ENCODE results near the gene EEFSEC.

Gene EEFSEC, protein sequence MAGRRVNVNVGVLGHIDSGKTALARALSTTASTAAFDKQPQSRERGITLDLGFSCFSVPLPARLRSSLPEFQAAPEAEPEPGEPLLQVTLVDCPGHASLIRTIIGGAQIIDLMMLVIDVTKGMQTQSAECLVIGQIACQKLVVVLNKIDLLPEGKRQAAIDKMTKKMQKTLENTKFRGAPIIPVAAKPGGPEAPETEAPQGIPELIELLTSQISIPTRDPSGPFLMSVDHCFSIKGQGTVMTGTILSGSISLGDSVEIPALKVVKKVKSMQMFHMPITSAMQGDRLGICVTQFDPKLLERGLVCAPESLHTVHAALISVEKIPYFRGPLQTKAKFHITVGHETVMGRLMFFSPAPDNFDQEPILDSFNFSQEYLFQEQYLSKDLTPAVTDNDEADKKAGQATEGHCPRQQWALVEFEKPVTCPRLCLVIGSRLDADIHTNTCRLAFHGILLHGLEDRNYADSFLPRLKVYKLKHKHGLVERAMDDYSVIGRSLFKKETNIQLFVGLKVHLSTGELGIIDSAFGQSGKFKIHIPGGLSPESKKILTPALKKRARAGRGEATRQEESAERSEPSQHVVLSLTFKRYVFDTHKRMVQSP

GRCh38 chr3:128153156-128154041, at the start of gene EEFSEC:
TSS of gene EEFSEC (plus strand) at chr3:128153481. CDS start at chr3:128153508, 27 bp downstream.
- peak; percentile 98 for DNase-seq

- no peak for DNase-seq
These were observed 45.4 kb upstream of the EEFSEC start for GRCh38 chr3:128107834-128108233.

GRCh38 chr3:128111147-128111546, 42.1 kb upstream of the EEFSEC start:
- DNase-seq: no peak

GRCh38 chr3:128112357-128112968, 40.8 kb upstream of the EEFSEC start:
- DNase-seq: peak; percentile 64

DNA sequence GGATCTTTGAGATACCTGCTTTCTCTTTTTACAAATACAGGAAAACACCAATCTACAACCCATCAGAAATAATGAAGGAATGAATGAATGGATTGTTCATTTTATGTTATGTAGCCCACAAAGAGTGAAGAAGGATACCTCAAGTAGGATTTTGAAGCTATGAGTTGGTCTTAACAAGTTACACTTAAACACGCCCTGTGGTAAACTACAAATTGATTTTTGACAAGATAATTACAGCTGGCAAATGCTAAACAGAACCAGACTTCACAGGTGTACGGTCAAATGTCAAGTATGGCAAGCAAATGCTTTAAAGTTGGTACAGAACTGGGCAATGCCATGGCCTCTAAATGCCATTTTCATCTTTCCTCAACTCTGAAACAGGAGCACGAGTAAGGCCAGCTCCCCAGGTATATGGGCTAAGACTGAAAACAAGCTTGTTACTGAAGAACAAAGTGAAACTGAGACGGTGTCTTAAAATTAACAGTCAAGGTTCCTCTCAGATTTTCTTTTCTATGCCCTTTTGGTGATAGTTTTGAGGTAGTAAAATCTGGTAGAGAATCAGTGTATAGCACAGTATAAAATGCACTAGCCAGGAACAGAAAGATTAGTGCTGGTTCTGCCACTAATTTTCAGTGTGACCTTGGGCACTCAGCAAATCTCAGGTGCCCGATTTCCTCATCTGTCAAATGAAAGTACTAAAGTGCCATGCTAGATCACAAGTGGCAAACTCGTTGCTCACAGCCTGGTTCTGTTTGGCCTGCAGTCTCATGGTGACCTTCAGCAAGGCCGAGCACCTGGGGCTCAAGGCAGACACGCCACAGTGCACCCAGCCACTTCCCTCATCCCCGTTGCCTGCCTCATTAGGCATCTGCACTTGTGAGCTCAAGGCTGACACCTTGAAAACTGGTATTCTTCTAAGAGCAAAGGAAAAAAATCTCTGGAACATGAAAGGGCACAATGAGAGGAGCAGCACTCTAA, 39.2 kb upstream of the EEFSEC start:
- DNase-seq: no peak

- DNase-seq: no peak
These were observed 31.3 kb upstream of the EEFSEC start for GRCh38 chr3:128122013-128122412.

DNA sequence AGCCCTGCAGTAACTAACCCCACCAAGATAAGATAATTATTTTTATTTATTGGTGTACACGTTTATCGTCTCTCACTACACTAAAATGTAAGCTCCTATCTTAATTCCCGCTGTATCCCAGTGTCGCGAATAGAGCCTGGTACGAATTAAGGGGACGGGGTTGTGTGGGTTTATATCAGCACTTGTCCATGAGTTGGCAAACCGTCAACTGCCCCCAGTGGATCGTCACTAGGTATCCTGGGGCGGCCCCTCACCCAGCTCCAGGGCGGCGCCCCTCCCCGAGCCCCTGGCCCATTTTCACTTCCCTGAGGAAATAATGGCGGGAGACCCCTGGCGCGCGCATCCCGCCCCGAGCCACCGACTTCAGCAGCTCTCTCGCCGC, 30.1 kb upstream of the EEFSEC start:
- DNase-seq: no peak

GRCh38 chr3:128123538-128124368, 29.5 kb upstream of the EEFSEC start, which contains the start of gene RUVBL1:
TSS of gene RUVBL1 (minus strand) at chr3:128123812. CDS start at chr3:128123724, 88 bp downstream.
- DNase-seq: peak; percentile 96

GRCh38 chr3:128127236-128127635, 26.0 kb upstream of the EEFSEC start:
- DNase-seq: no peak

DNA sequence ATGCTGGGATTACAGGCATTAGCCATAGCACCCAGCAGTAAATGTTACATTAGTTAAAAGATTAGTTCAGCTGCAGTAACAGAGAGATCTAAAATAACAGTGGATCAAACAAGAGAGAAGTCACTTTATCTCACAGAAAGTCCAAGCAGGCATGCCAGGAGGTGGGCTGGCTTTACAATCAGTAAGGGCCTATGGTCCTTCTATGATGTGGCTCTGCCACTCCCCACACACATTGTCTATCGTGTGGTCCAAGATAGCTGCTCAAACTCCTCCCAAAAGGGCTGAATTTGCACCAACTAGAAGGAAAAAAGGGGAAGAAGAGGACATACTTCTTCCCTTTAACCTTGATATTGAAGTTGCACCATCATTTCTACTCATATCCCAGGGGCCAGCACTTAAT, 25.0 kb upstream of the EEFSEC start:
- DNase-seq: no peak

DNA sequence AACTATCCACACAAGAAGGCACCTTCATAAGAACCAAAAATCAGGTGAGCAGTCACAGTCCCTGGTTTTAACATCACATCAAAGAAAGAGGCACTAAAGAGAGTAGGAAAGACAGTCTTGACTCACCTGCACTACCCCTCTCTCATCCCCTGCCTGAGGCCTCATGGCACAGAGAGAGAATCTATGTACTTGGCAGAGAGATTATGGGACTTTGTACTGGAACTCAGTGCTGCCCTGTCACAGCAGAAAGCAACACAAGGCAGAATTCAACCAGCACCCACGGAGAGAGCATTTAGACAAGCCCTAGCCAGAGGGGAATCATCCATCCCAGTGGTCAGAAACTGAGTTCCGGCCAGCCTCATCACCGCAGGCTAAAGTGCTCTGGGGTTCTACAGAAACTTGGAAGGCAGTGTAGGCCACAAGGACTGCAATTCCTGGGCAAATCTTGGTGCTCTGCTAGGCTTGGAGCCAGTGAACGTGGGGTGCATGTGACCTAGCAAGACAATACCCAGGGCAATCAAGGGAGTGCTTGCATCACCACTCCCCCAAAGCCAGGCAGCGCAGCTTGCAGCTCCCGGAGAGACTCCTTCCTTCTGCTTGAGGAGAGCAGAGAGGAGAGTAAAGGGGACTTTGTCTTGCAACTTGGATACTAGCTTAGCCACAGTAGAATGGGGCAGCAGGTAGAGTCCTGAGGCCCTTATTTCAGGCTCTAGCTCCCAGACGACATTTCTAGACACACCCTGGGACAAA, 21.2 kb upstream of the EEFSEC start:
- no peak for DNase-seq

DNA sequence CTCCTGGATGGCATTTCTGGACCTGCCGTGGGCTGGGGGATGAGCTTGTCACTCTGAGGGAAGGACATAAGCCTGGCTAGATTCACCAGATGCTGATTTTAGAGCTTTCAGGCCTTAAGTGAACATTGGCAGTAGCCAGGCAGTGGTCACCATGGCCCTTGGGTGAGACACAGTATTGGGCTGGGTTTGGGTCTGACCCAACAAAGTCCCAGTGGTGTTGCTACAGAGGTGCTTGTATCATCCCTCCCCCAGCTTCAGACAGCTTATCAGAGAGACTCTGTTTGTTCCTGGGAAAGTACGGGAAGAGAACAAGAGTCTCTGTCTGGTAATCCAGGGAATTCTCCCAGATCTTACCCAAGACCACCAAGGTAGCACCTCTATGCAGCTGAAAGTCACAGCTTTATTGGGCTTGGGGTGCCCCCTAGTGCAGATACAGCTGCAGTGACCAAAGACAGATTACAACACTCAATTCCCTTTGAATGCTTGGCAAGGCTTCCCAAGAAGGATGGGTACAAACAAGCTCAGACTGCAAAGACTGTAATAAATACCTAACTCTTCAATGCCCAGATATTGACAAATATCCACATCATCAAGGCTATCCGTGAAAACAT, 19.9 kb upstream of the EEFSEC start:
- DNase-seq: peak; percentile 68

DNA sequence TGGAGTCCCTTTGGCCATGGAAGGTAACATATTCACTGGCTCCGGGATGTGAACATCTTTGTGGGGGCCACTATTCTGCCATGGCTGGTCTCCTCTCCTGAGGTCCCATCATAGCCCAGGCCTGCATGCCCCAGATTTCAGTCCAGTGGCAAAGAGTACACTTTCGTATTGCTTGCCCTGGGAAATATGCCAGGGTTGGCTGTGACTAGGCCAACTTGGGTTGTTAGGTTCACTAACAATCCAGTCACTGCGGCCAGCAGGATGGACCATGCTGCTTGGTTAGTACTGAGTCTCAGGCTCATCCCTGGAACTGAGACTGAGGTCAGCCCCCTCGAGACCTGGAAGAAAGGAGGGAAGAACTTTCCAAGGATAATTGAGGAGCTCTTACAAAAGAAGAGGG, 9.8 kb upstream of the EEFSEC start:
- no peak for DNase-seq

DNA sequence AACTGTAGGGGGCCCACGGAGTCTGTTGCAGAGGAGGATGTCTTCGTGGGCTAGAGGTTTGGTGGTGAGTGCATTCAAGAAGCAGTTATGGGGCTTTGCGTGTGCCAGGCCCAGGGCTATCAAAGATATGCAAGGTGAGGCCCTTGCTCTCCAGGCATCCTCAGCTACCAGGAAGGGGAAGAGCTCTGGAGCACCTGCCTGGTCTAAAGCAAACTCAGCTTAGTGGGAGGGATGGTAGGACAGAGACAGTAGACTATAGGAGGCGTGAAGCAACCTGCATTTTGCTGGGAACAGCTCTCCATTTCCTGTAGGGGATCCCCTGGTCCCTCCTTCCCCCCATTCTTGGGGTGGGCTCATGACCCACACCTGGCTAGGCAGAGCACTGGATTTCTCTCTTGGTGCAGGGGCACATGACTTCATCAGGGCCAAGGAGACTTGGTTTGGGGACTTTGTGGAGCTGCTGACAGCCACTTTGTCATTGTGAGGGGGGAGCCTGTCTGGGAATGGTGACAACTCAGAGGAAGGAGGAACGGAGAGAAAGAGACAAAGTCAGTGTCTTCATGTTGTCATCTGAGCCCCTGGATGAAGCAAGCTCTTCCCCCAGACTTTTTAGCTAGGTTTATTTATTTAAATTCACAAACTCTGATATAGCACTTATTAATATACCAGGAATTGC, 8.6 kb upstream of the EEFSEC start:
- no peak for DNase-seq

GRCh38 chr3:128145279-128145678, 8.0 kb upstream of the EEFSEC start:
- DNase-seq: no peak

- DNase-seq: no peak
These were observed 7.1 kb upstream of the EEFSEC start for GRCh38 chr3:128146201-128146600.

DNA sequence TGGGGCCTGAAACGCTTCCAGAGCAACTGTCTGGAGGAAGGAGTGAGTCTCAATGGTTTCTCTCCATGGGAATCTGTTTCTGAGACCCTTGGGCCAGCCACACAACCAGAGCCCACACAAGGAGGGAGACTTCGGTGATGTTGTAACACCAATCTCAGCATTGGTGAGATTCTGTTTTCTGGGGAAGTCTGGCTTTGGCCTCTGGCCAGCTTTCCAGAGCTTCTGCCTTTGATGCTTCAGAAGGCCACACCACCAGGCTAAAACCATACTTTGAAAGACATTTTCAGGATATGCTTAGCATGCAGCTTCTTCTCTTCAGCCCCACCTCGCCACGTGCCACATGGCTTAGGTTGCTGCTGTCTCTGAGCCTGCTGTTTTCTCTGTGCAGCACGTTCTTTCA, 3.6 kb upstream of the EEFSEC start:
- DNase-seq: peak; percentile 42

GRCh38 chr3:128151758-128152274, 1.5 kb upstream of the EEFSEC start:
- peak; percentile 44 for DNase-seq

Data from activated CD8-positive, alpha-beta memory T cell treated with anti-CD3 and anti-CD28 coated beads for 24 hours (primary cell).